GM21390 (cell line): ENCODE results near the gene ASPRV1.
"Not testable (repeated sequence)": the region's sequence is repeated elsewhere in the genome, so short reads cannot be mapped to it uniquely, and the experiment has no call there.

ENCODE experiments used
- ATAC-seq: cut with Tn5 transposase; IDR thresholded peaks from one replicate; pipeline ENCODE4 v1.9.1; 2021; ENCODE audit not compliant: unreplicated experiment

ASPRV1 gene

DNA sequence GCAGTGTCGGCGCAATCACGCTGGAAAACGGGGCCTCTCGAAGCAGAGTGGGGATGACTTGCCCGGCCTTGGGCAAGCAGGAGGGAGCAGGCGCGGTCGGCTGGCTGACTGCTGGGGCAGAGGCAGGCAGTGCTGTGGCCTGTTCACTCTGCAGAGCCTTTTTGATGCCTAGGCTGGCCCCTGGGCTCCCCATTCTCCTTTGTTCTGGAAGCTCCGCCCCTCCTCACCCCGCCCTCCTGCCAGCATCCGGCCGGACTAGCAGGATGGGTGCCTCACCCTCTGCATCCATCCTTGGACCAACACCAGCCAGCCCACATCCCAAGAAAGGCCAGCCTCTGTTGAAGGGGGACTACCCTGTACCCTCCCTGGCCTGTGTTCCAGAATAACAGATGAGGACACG is at the start of gene ASPRV1:
Gene ASPRV1 (minus strand): TSS at position 136 of the 400 bp plus-strand sequence. CDS start 195 bp downstream, outside the sequence.
- no peak for ATAC-seq

DNA sequence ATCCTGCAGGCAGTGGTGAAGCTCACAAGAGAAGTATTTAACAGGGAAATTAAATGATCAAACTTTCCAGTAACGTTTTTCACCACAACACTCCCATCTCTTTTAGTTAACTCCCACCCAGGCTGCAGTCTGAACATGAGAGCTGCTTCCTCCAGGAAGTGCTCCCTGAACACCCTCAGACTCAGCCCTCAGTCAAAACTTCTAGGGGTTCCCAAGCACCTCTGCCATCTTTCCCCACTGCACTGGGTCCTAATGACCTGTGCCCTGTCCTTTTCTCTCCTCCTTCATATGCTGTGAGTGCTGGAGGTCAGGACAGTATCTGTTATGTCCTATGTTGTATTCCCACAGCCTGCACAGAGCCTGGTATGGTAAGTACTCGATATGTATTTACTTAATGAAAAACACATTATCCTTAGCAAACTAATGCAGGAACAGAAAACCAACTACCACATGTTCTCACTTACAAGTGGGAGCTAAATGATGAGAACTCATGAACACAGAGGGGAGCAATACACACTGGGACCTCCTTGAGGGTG is 49.2 kb upstream of the ASPRV1 start:
- ATAC-seq, result no peak

DNA sequence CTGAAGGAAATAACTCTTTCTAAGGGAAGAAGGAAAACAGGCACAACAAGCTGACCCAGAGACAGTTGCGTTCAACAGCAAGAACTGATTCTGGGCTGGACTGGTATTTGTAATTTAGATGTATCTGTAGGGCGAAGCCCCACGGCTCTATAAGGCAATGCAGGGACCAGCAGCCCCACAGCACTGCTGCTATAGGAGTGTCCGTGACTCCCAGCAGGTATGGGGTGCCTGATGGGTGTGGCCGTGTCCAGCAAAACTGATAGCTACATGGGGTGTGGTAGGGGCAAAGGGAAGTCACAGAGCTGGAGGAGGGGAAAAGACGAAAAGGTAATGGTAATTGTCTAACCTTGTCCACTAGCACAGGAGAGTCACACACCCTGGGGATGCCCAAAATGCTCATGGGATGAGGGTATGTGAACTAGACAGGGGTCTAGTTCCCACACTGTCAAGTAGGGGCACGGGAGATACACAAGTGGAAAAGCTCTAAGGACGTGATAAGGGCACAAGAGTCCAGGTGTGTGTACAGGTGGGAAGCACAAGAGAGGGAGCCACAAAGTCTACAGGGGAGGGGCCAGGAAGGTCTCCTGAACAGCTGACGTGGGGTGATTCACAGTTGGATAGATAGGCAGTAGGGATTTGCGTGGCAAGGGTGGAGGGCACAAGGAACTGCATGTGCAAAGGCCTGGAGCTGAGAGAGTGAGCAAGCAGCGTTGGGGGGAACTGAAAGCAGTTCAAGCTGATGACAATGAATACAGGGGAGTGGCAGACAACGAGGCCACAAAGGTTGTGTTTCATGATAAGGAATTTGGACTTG is 48.5 kb upstream of the ASPRV1 start:
- ATAC-seq, result no peak

DNA sequence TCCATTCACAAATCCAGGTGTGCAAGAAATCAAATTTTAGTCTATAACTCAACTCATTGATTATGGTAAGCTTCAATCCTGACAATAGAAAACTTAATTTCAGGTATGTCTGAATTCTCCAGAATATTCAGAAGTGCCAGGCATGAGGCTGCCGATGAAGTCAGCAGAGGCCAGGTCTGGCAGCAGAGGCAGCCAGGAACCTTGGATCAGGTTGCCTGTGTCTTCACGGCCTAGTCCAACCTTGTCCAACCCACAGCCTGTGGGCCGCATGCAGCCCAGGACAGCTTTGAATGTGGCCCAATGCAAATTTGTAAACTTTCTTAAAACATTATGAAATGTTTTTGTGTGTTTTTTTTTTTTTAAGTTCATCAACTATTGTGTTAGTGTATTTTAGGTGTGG is 46.9 kb upstream of the ASPRV1 start:
- ATAC-seq, result no peak

DNA sequence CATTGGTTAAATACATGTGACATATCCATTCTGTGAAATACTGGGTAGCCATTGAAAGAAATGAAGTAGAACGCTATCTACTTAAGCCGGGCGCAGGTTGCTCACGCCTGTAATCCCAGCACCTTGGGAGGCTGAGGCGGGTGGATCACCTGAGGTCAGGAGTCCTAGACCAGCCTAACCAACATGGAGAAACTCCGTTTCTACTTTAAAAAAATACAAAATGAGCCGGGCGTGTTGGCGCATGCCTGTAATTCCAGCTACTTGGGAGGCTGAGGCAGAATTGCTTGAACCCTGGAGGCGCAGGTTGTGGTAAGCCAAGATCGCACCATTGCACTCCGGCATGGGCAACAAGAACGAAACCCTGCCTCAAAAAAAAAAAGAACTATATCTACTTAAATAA is 45.7 kb upstream of the ASPRV1 start:
- ATAC-seq, result no peak

DNA sequence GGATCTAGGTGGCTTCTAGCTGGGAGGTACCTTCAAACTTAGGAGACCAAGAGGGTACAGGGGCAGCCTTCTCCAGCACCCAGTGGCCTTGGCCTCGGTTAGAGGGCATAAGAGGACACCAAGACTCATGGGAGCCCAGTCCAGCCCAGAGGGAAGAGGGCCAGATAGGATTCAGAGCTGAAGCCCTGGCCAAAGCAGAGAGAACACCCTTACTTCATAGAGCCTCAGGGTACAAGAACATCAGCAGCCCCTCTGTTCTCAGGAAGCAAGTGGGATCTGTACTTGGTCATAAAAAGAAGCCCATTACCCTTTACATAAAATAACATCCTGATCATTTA is 45.0 kb upstream of the ASPRV1 start:
- ATAC-seq, result no peak

- ATAC-seq, result no peak
Observed at GRCh38 chr2:70005752-70006446, 44.5 kb upstream of the ASPRV1 start.

DNA sequence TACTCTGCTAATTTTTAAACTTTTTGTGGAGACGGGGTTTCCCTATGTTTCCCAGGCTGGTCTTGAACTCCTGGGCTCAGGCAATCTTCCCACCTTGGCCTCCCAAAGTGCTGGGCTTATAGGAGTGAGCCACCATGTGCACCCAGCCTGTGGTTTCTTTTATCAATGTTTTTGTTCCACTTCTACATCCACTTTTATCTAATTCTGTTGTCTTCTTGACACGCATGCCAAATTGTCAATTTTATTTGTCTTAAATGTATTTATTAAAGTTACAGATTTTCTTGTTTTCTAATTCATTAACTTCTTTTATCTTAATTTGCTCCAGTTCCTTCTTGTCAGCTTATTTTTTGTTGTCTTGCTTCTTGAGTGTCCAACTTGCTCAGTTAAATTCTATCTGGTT is 43.8 kb upstream of the ASPRV1 start:
- no peak for ATAC-seq

- no peak for ATAC-seq
Observed at GRCh38 chr2:70003093-70003830, 41.8 kb upstream of the ASPRV1 start.

GRCh38 chr2:70002241-70002899 is 40.9 kb upstream of the ASPRV1 start:
- no peak for ATAC-seq

- ATAC-seq, result not testable (repeated sequence)
Observed at GRCh38 chr2:70000529-70000928, 39.1 kb upstream of the ASPRV1 start.

DNA sequence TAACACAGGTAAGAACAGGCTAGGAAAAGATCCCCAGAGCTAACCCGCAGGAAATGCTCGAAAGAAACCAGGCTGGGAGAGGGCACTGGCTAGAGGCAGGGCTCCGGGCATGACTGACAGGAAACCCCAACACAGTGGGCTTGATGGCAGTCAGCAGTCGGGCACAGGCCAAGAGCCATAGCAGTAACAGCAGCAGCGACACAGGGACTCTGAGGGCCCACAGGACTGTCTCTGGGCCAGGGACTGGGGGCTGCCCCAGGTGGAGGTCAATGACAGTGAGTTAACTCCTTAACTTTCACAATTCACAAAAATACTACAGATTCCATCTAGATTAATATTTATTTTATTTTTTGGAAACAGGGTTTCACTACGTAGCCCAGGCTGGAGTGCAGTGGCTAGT is 37.3 kb upstream of the ASPRV1 start:
- ATAC-seq, result no peak

GRCh38 chr2:69997015-69997830 is 35.8 kb upstream of the ASPRV1 start:
- no peak for ATAC-seq

GRCh38 chr2:69995511-69995910 is 34.1 kb upstream of the ASPRV1 start:
- no peak for ATAC-seq

DNA sequence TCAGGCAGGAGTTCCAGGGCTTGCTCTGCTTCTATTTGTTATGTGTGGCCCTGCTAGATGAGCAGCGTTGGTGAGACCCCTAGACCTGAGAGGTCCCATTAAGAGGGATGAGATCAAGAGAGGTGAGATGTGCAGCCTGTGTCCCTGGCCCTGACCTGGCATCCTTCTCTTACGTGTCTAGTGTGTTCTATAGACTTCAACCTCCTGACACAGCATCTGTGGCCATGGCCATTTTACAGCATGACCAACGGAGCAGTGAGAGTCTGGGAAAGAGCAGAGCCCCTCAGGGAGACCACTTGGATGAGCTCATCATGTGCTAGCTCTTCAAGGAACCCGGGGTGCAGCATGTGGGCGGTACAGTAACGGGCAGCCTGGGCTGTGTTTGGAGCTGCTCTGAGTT is 32.7 kb upstream of the ASPRV1 start:
- ATAC-seq, result no peak

DNA sequence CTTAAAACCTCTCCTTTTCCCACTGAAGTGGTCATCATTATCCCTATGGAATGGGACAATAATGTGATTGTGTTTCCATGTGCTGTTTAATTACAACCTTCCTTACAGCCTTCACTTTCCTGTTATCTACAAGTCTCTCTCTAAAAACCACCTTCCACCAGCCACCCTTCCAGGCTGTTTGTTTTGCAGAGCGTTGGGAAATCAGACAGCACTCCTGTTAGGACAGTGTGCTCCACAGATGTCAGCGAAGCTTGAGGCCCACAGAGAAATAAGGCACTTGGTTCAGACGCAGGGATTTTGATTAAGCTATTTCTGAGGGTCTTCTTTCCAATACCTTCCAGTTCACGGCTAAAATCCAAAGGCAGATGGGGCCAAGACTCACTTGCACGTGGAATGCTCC is 32.3 kb upstream of the ASPRV1 start:
- ATAC-seq, result no peak

DNA sequence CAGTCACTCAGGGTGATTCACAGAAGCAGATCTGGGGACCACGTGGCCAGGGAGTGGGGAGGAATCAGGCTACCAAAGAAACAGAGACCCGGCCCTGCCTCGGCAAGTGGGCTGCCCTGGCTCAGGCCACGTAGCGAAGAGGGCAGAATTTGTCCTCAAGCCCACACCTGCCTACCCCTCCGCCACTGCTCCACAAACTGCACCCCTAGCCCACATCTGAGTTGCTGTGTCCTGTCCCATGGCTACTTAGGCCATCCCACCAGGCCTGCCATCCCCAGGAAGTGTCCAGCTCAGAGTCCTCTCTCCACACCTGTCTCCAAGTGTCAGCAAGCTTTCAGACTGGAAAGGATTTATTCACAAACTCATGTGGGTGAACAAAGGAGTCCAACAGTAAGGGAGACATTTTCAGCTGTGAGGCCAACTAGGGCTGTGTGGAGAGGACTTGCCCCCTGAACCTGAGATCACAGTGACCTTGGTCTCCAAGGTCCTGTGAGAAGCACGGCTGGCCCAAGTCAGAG is 31.7 kb upstream of the ASPRV1 start:
- no peak for ATAC-seq

DNA sequence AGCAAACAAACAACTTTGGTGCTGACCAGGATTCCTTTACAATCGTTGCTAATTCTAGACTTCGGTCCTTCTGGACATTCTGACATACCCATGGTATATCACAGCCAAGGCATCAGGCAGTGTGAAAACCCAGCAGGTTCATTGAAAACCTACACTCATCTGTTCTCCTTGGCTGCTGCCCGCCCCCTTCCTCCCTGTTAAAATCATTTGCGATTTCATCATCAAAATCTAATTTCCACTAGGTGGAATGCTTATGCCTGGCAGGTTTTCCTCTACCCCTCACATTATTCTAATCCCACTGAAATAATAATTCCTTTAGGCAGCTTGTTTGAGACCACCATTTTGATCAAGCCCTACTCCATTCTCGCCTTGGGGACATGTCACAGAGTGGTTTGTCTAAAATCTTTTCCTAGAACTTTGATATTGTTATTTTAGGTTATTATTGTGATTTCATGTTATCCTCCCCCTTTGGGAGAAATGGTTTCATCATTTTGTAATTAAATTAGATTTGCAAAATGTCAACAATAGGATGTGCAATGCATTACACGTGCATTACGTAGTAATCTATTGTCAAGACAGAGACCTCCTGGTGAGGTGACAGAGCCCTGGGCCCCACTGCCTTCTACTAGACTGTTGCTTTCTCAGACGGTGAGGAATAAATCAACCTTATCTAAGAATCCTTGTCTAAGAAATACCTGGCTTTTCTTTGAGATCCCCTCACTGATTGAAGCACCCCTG is 31.0 kb upstream of the ASPRV1 start:
- ATAC-seq, result no peak

GRCh38 chr2:69989441-69990105 is 28.1 kb upstream of the ASPRV1 start:
- no peak for ATAC-seq
